K562 (cell line): ENCODE measurements around the gene PNLIPRP1. TPM values are rescaled to one million over a fixed set of nuclear protein-coding genes. Genes with fewer than 3 reads are reported as not detected.

ENCODE experiments used
- ATAC-seq: fragments of 200-7000 bp; cut with Tn5 transposase; 3 replicates; pipeline ENCODE4 v1.9.1; 2020; ENCODE audit warnings: moderate library complexity
- BruUV-seq: library from RNA; stranded (reverse); fragments of 400-500 nt; replicated peaks from 2 replicates; lab custom pipeline; 2021; lab: Mats Ljungman, UMichigan
- CTCF ChIA-PET: fragments of 300-600 bp; formaldehyde crosslinking; extraction: SDS; loops from one replicate; lab custom pipeline; 2021; ENCODE audit warnings: low intra/inter-chr PET ratio; lab: Yijun Ruan, JAX
- POLR2A ChIA-PET: fragments of 300-600, 350-650 bp; sonication (Branson Sonifier 250); formaldehyde crosslinking; extraction: SDS; loops from one replicate; lab custom pipeline; 2021; ENCODE audit warnings: antibody characterized with exemption, inconsistent platforms; lab: Yijun Ruan, JAX
- DNase-seq, 4 experiments: peaks; one replicate each; pipeline versions ENCODE4 v3.0.0 to v3.0.0-alpha.2; 2011 to 2018; ENCODE audit warnings: low spot score in 3 of 4, mixed read lengths in 3 of 4; ENCODE audit errors: extremely low read depth in 1 of 4
- FAIRE-seq: peaks from 2 replicates; lab custom pipeline; 2011; peaks lifted over from hg19 to GRCh38; lab: Jason Lieb, UNC
- H2AFZ ChIP-seq: 2 replicates; pipeline ENCODE4 v1.6.0; 2011; ENCODE audit warnings: low read depth, low read length, control low read depth, inconsistent platforms
- H3K27ac ChIP-seq: fragments of 200-600 bp; 3 replicates; pipeline ENCODE4 v1.8.0; 2011; ENCODE audit warnings: low read depth, mild to moderate bottlenecking, control low read depth, inconsistent platforms, low read length, moderate library complexity, mixed read lengths; ENCODE audit errors: extremely low read depth
- H3K27me3 ChIP-seq, 2 experiments: fragments of 300-600 bp in 1 of 2; 2 replicates in 1 of 2; 3 replicates in 1 of 2; pipeline versions ENCODE4 v1.6.0 to v1.8.0; 2011; ENCODE audit warnings: inconsistent platforms in 2 of 2, low read length in 2 of 2, mild to moderate bottlenecking in 1 of 2, mixed read lengths in 1 of 2, moderate library complexity in 1 of 2; ENCODE audit not compliant: control insufficient read depth in 2 of 2, insufficient read depth in 2 of 2
- H3K36me3 ChIP-seq: fragments of 300-600 bp; 3 replicates; pipeline ENCODE4 v1.8.0; 2011; ENCODE audit warnings: mild to moderate bottlenecking, low read length, inconsistent platforms; ENCODE audit not compliant: control insufficient read depth, insufficient read depth
- H3K4me1 ChIP-seq, 2 experiments: fragments of 200-600 bp in 1 of 2; replicated peaks in 1 of 2; 2 replicates in 1 of 2; 3 replicates in 1 of 2; pipeline versions ENCODE4 v1.5.1 to v1.8.0; 2011; ENCODE audit warnings: inconsistent platforms in 2 of 2, low read length in 2 of 2, mild to moderate bottlenecking in 1 of 2, mixed read lengths in 1 of 2, moderate library complexity in 1 of 2; ENCODE audit not compliant: control insufficient read depth in 2 of 2, insufficient read depth in 2 of 2
- H3K4me2 ChIP-seq: 2 replicates; pipeline ENCODE4 v1.6.1; 2011; ENCODE audit warnings: low read length, control low read depth, inconsistent platforms, mixed read lengths; ENCODE audit not compliant: insufficient read depth
- H3K4me3 ChIP-seq: fragments of 200-600 bp; sonication (generic), shearing (Covaris generic); 2 replicates; pipeline ENCODE4 v1.5.1; 2016; ENCODE audit warnings: control low read depth, inconsistent platforms
- H3K79me2 ChIP-seq: fragments of 200-600 bp; 3 replicates; pipeline ENCODE4 v1.8.0; 2011; ENCODE audit warnings: low read length, inconsistent platforms; ENCODE audit not compliant: control insufficient read depth, insufficient read depth
- H3K9ac ChIP-seq, 2 experiments: 2 replicates each; pipeline versions ENCODE4 v1.6.0 to v1.6.1; 2011; ENCODE audit warnings: low read depth in 2 of 2, low read length in 2 of 2, control low read depth in 1 of 2, inconsistent platforms in 1 of 2, mild to moderate bottlenecking in 1 of 2, mixed read lengths in 1 of 2; ENCODE audit not compliant: insufficient read depth in 1 of 2
- H3K9me1 ChIP-seq: one replicate; pipeline ENCODE4 v1.6.0; 2011; ENCODE audit warnings: inconsistent platforms, mild to moderate bottlenecking, low read length, moderate library complexity; ENCODE audit not compliant: control insufficient read depth, insufficient read depth
- H3K9me3 ChIP-seq: replicated peaks from 2 replicates; pipeline ENCODE4 v1.5.1; 2011; ENCODE audit warnings: low read depth, low read length, inconsistent platforms; ENCODE audit not compliant: control insufficient read depth, insufficient read depth
- H4K20me1 ChIP-seq: replicated peaks from 2 replicates; pipeline ENCODE4 v1.6.1; 2011; ENCODE audit warnings: low read length, inconsistent platforms, mixed read lengths; ENCODE audit not compliant: control insufficient read depth, insufficient read depth
- ARID1B ChIP-seq: fragments of 450-650 bp; IDR thresholded peaks from 2 replicates; pipeline ENCODE4 v1.6.1; 2016; ENCODE audit warnings: antibody characterized with exemption, mild to moderate bottlenecking, inconsistent platforms
- CBFB ChIP-seq: sonication (generic); formaldehyde crosslinking; IDR thresholded peaks from 2 replicates; pipeline ENCODE4 v1.4.0; 2020; ENCODE audit warnings: mild to moderate bottlenecking, missing genetic modification reagents
- CBX8 ChIP-seq: fragments of 200-600 bp; sonication (generic); IDR thresholded peaks from 2 replicates; pipeline ENCODE4 v1.6.1; 2012; ENCODE audit warnings: borderline replicate concordance, mixed run types, low read depth, mild to moderate bottlenecking, moderate library complexity, mixed read lengths, low read length, control low read depth, inconsistent platforms; ENCODE audit not compliant: poor library complexity, severe bottlenecking; ENCODE audit errors: extremely low read depth
- CREBBP ChIP-seq: IDR thresholded peaks from one replicate; pipeline ENCODE4 v1.6.1; 2012; ENCODE audit warnings: low read depth, mild to moderate bottlenecking, control low read depth, inconsistent platforms, low read length
- NCOA6 ChIP-seq: fragments of 450-650 bp; IDR thresholded peaks from 2 replicates; pipeline ENCODE4 v1.6.1; 2017; ENCODE audit warnings: mild to moderate bottlenecking
- NFIX ChIP-seq: fragments of 250-450 bp; sonication (Bioruptor Pico); IDR thresholded peaks from 2 replicates; pipeline ENCODE4 v1.4.0; 2020; ENCODE audit warnings: low read depth, mild to moderate bottlenecking, moderate library complexity
- SNAPC5 ChIP-seq: fragments of 250-450 bp; sonication (Bioruptor Pico); IDR thresholded peaks from 2 replicates; pipeline ENCODE4 v1.8.0; 2021; ENCODE audit warnings: moderate library complexity, mild to moderate bottlenecking, inconsistent platforms
- SNRNP70 ChIP-seq: fragments of 200-400 bp; formaldehyde crosslinking; optimal IDR thresholded peaks from 2 replicates; pipeline ENCODE3; 2017; ENCODE audit warnings: low read depth, low read length
- ZNF311 ChIP-seq: fragments of 250-450 bp; sonication (Bioruptor Pico); IDR thresholded peaks from 2 replicates; pipeline ENCODE4 v1.4.0; 2020; ENCODE audit warnings: mild to moderate bottlenecking, moderate library complexity
- ZNF512 ChIP-seq: IDR thresholded peaks from 2 replicates; pipeline ENCODE4 v1.6.1; 2016; ENCODE audit warnings: missing genetic modification characterization, missing compliant biosample characterization
- WGBS: fragments of 100-300 bp; shearing (Covaris generic); methylation state at CpG from one replicate; pipeline ENCODE4 v1.1.6; 2016; ENCODE audit warnings: low coverage, mixed read lengths; ENCODE audit not compliant: insufficient coverage; ENCODE audit errors: missing lambda C conversion rate; 5-methylcytosine and 5-hydroxymethylcytosine counted together
- in situ Hi-C: fragments of 300-500 bp; cut with MboI; formaldehyde crosslinking; loops from 4 replicates; pipeline ENCODE4 v1.15.0; 2018; ENCODE audit warnings: inconsistent platforms, mixed read lengths
- intact Hi-C: fragments of 100-400 bp; cut with micrococcal nuclease; formaldehyde crosslinking; loops from 2 replicates; pipeline ENCODE4 v1.14.2; 2022
- polyA plus RNA-seq, 8 experiments: library from polyadenylated mRNA; depleted of rRNA in 4 of 8; stranded (reverse) in 5 of 8; unstranded in 3 of 8; fragments of >200 nt; fragmentation: Nextera tagmentation in 2 of 8; fragmentation: Illumina TruSeq in 1 of 8; extraction: Ambion mirVana in 2 of 8; extraction: Trizol in 1 of 8; gene quantifications; 2 replicates each; pipeline versions ENCODE4 v1.2.1 to v1.2.3, GENCODE V29; 2011 to 2014; ENCODE audit warnings: inconsistent platforms in 1 of 8, missing spikeins in 1 of 8
- total RNA-seq, 7 experiments: library from RNA; depleted of rRNA in 6 of 7; stranded (reverse); fragments of >200 nt in 6 of 7; fragmentation: Illumina TruSeq in 2 of 7; extraction: Trizol in 2 of 7; gene quantifications; 2 replicates each; pipeline versions ENCODE4 v1.2.1 to v1.2.3, GENCODE V29; 2011 to 2021; ENCODE audit warnings: low replicate concordance in 1 of 7

Gene PNLIPRP1
- total and polyA plus RNA-seq, 9 of the 15 experiments (the other 6 are each of a cell fraction or from before 2014, with no cell fraction given): 0.60 TPM; not detected in 8

GRCh38 chr10:116656044-116656443, 65.3 kb downstream of the PNLIPRP1 start:
- DNase-seq (no peak), FAIRE-seq (no peak), ATAC-seq (no peak)
- in situ Hi-C loops (no loop called here), intact Hi-C loops (no loop called here)
- H3K27ac ChIP-seq: no peak overlapping the region
- no peak overlapping the region for H3K9ac ChIP-seq
- H3K27me3 ChIP-seq: no peaks in the 10 kb centered on the region; a peak in 1 of 5 replicates
- no peaks in the 10 kb centered on the region for H3K36me3 ChIP-seq
- no peak overlapping the region for H3K4me2 ChIP-seq
- 0% methylated on average over 4 of the region's 4 CpGs for WGBS
- H3K9me3 ChIP-seq: no peaks in the 10 kb centered on the region
- no peak overlapping the region for H2AFZ ChIP-seq
- H3K4me1 ChIP-seq: no peaks in the 10 kb centered on the region
- BruUV-seq: no TSS peak
- CTCF ChIA-PET: no interaction called here
- POLR2A ChIA-PET: no interaction called here
- H3K4me3 ChIP-seq: no peak overlapping the region
- H3K9me1 ChIP-seq: no peaks in the 10 kb centered on the region
- H4K20me1 ChIP-seq: no peaks in the 10 kb centered on the region
- TF ChIP-seq ZNF311 (CRISPR knock-in tag) (no peak), SNAPC5 (CRISPR knock-in tag) (no peak), SNRNP70 (no peak), NFIX (no peak), CBX8 (no peak), CBFB (CRISPR knock-in tag) (no peak), ZNF512 (tag) (no peak), ARID1B (no peak), CREBBP (no peak), NCOA6 (no peak)
- H3K79me2 ChIP-seq: no peaks in the 10 kb centered on the region
